HepG2 (cell line): ENCODE measurements around the gene NECTIN3. TPM values are rescaled to one million over a fixed set of nuclear protein-coding genes. Genes with fewer than 3 reads are reported as not detected.

Experiments
- ATAC-seq: fragments of 200-7000 bp; cut with Tn5 transposase; 3 replicates; pipeline ENCODE4 v1.9.1; 2020; ENCODE audit warnings: mild to moderate bottlenecking, moderate library complexity
- BruUV-seq: library from RNA; stranded (reverse); fragments of 400-500 nt; replicated peaks from 2 replicates; lab custom pipeline; 2021; lab: Mats Ljungman, UMichigan
- CTCF ChIA-PET: fragments of 300-600 bp; formaldehyde crosslinking; extraction: SDS; loops from one replicate; lab custom pipeline; 2021; ENCODE audit warnings: low total read pairs, inconsistent platforms, low intra/inter-chr PET ratio; lab: Yijun Ruan, JAX
- POLR2A ChIA-PET: fragments of 350-600 bp; sonication (Branson Sonifier 250); formaldehyde crosslinking; loops from one replicate; lab custom pipeline; 2020; ENCODE audit warnings: antibody characterized with exemption, inconsistent platforms; lab: Yijun Ruan, JAX
- DNase-seq: peaks from one replicate; pipeline ENCODE4 v3.0.0-alpha.2; 2015; ENCODE audit warnings: low spot score
- FAIRE-seq: peaks from 3 replicates; lab custom pipeline; 2011; peaks lifted over from hg19 to GRCh38; lab: Jason Lieb, UNC
- H2AFZ ChIP-seq: one replicate; pipeline ENCODE4 v1.6.1; 2011; ENCODE audit warnings: low read length, inconsistent platforms
- H3K27ac ChIP-seq: fragments of 300-600 bp; 3 replicates; pipeline ENCODE4 v1.8.0; 2011; ENCODE audit warnings: mixed run types, mild to moderate bottlenecking, mixed read lengths, low read length, inconsistent platforms; ENCODE audit not compliant: insufficient read depth; ENCODE audit errors: extremely low read length
- H3K27me3 ChIP-seq, 2 experiments: fragments of 200-600 bp in 1 of 2; 2 replicates in 1 of 2; 3 replicates in 1 of 2; pipeline versions ENCODE4 v1.6.0 to v1.8.0; 2011; ENCODE audit warnings: low read length in 2 of 2, mild to moderate bottlenecking in 2 of 2, moderate library complexity in 2 of 2, inconsistent platforms in 1 of 2; ENCODE audit not compliant: insufficient read depth in 2 of 2, control insufficient read depth in 1 of 2
- H3K36me3 ChIP-seq, 2 experiments: fragments of 200-600 bp in 1 of 2; replicated peaks in 1 of 2; 2 replicates in 1 of 2; 3 replicates in 1 of 2; pipeline versions ENCODE4 v1.5.1 to v1.8.0; 2011; ENCODE audit warnings: low read length in 2 of 2, inconsistent platforms in 1 of 2; ENCODE audit not compliant: insufficient read depth in 2 of 2, control insufficient read depth in 1 of 2
- H3K4me1 ChIP-seq: 2 replicates; pipeline ENCODE4 v1.5.1; 2012; ENCODE audit warnings: low read length, inconsistent platforms; ENCODE audit not compliant: insufficient read depth
- H3K4me2 ChIP-seq: 2 replicates; pipeline ENCODE4 v1.6.0; 2011; ENCODE audit warnings: low read depth, low read length, inconsistent platforms
- H3K4me3 ChIP-seq, 3 experiments: fragments of 200-600 bp in 1 of 3; sonication (generic), shearing (Covaris generic) in 1 of 3; replicated peaks in 1 of 3; 2 replicates each; pipeline ENCODE4 v1.5.1; 2011 to 2016; ENCODE audit warnings: low read length in 3 of 3, inconsistent platforms in 2 of 3, low read depth in 2 of 3, mild to moderate bottlenecking in 2 of 3, control low read depth in 1 of 3, mixed read lengths in 1 of 3; ENCODE audit not compliant: insufficient read depth in 1 of 3
- H3K79me2 ChIP-seq: one replicate; pipeline ENCODE4 v1.6.1; 2011; ENCODE audit warnings: low read length, inconsistent platforms; ENCODE audit not compliant: insufficient read depth
- H3K9ac ChIP-seq: 2 replicates; pipeline ENCODE4 v1.6.0; 2011; ENCODE audit warnings: mild to moderate bottlenecking, low read depth, low read length, inconsistent platforms; ENCODE audit not compliant: insufficient read depth
- H3K9me3 ChIP-seq: 2 replicates; pipeline ENCODE4 v1.5.1; 2012; ENCODE audit warnings: mild to moderate bottlenecking, low read length
- H4K20me1 ChIP-seq: 2 replicates; pipeline ENCODE4 v1.6.0; 2011; ENCODE audit warnings: inconsistent platforms, mild to moderate bottlenecking, low read length, moderate library complexity; ENCODE audit not compliant: insufficient read depth
- AGO1 ChIP-seq: fragments of 200-400 bp; formaldehyde crosslinking; IDR thresholded peaks from 2 replicates; pipeline ENCODE4 v1.6.1; 2017; ENCODE audit warnings: mild to moderate bottlenecking, low read depth, low read length, moderate library complexity; ENCODE audit not compliant: poor library complexity, severe bottlenecking
- FIP1L1 ChIP-seq: fragments of 200-400 bp; formaldehyde crosslinking; IDR thresholded peaks from 2 replicates; pipeline ENCODE4 v1.6.1; 2018; ENCODE audit warnings: low read depth, mild to moderate bottlenecking, low read length, moderate library complexity, borderline replicate concordance; ENCODE audit not compliant: insufficient read depth
- FOXA1 ChIP-seq, 2 experiments: fragments of 450-650 bp in 1 of 2; sonication (generic) in 1 of 2; formaldehyde crosslinking in 1 of 2; IDR thresholded peaks; 2 replicates each; pipeline versions ENCODE4 v1.4.0 to v1.6.1; 2016 to 2020; ENCODE audit warnings: missing genetic modification reagents in 1 of 2
- ISL2 ChIP-seq: sonication (generic); formaldehyde crosslinking; IDR thresholded peaks from 2 replicates; pipeline ENCODE4 v1.5.0; 2020; ENCODE audit warnings: missing genetic modification reagents
- KLF12 ChIP-seq: sonication (generic); formaldehyde crosslinking; IDR thresholded peaks from 2 replicates; pipeline ENCODE4 v1.4.0; 2020; ENCODE audit warnings: missing genetic modification reagents, borderline replicate concordance
- MED13 ChIP-seq: sonication (generic); formaldehyde crosslinking; IDR thresholded peaks from 2 replicates; pipeline ENCODE4 v1.5.0; 2020; ENCODE audit warnings: missing genetic modification reagents
- MLLT10 ChIP-seq: sonication (generic); formaldehyde crosslinking; IDR thresholded peaks from 2 replicates; pipeline ENCODE4 v1.4.0; 2020; ENCODE audit warnings: missing genetic modification reagents
- RFXAP ChIP-seq: sonication (generic); formaldehyde crosslinking; IDR thresholded peaks from 2 replicates; pipeline ENCODE4 v1.4.0; 2020; ENCODE audit warnings: missing genetic modification reagents, borderline replicate concordance
- SKI ChIP-seq: fragments of 450-650 bp; IDR thresholded peaks from one replicate; pipeline ENCODE4 v1.6.1; 2018; ENCODE audit warnings: mild to moderate bottlenecking; ENCODE audit not compliant: partially characterized antibody
- SNAPC2 ChIP-seq: sonication (generic); formaldehyde crosslinking; IDR thresholded peaks from 2 replicates; pipeline ENCODE4 v1.8.1; 2022; ENCODE audit warnings: mild to moderate bottlenecking, missing genetic modification reagents
- TEAD3 ChIP-seq: optimal IDR thresholded peaks from 2 replicates; pipeline ENCODE3; 2016; ENCODE audit warnings: borderline replicate concordance
- TFDP2 ChIP-seq: sonication (generic); formaldehyde crosslinking; IDR thresholded peaks from 2 replicates; pipeline ENCODE4 v1.4.0; 2020; ENCODE audit warnings: missing genetic modification reagents
- WIZ ChIP-seq: sonication (generic); formaldehyde crosslinking; IDR thresholded peaks from 2 replicates; pipeline ENCODE4 v1.5.1; 2020; ENCODE audit warnings: mild to moderate bottlenecking, missing genetic modification reagents
- XBP1 ChIP-seq: sonication (generic); formaldehyde crosslinking; IDR thresholded peaks from 2 replicates; pipeline ENCODE4 v1.5.0; 2020; ENCODE audit warnings: missing genetic modification reagents
- ZNF333 ChIP-seq: sonication (generic); formaldehyde crosslinking; IDR thresholded peaks from 2 replicates; pipeline ENCODE4 v1.4.0; 2020; ENCODE audit warnings: mild to moderate bottlenecking, missing genetic modification reagents, borderline replicate concordance
- ZNF543 ChIP-seq: sonication (generic); formaldehyde crosslinking; IDR thresholded peaks from 2 replicates; pipeline ENCODE4 v1.4.0; 2020; ENCODE audit warnings: mild to moderate bottlenecking, missing genetic modification reagents
- ZNF773 ChIP-seq: sonication (generic); formaldehyde crosslinking; IDR thresholded peaks from 2 replicates; pipeline ENCODE4 v1.4.0; 2020; ENCODE audit warnings: missing genetic modification reagents, borderline replicate concordance
- ZSCAN29 ChIP-seq: sonication (generic); formaldehyde crosslinking; conservative IDR thresholded peaks from 2 replicates; pipeline ENCODE4 v1.4.0; 2020; ENCODE audit warnings: mild to moderate bottlenecking, missing genetic modification reagents
- WGBS: methylation state at CpG from one replicate; pipeline ENCODE4 v1.1.6; 2017; ENCODE audit warnings: low lambda C conversion rate; 5-methylcytosine and 5-hydroxymethylcytosine counted together
- in situ Hi-C: cut with HindIII; loops from 2 replicates; pipeline ENCODE4 v1.10.0; 2017; ENCODE audit warnings: low pct_unique_long_range_greater_than_20kb; ENCODE audit not compliant: extremely low pct_ligation_motif_present
- intact Hi-C: fragments of 100-400 bp; cut with micrococcal nuclease; formaldehyde crosslinking; loops from one replicate; pipeline ENCODE4 v1.10.0; 2022; ENCODE audit not compliant: unreplicated experiment
- polyA plus RNA-seq, 8 experiments: library from polyadenylated mRNA; depleted of rRNA in 3 of 8; stranded (reverse) in 7 of 8; unstranded in 1 of 8; fragments of >200 nt; fragmentation: Illumina TruSeq in 4 of 8; extraction: Trizol in 4 of 8; gene quantifications; 2 replicates each; pipeline versions ENCODE4 v1.2.1 to v1.2.3, GENCODE V29; 2011 to 2016; ENCODE audit warnings: low read depth in 4 of 8, missing spikeins in 1 of 8, mixed read lengths in 1 of 8; ENCODE audit not compliant: insufficient read depth in 1 of 8
- total RNA-seq, 5 experiments: library from RNA; depleted of rRNA; stranded (reverse); fragments of >200 nt; fragmentation: Illumina TruSeq; extraction: Trizol; gene quantifications; 2 replicates each; pipeline ENCODE4 v1.2.3, GENCODE V29; 2016; ENCODE audit warnings: low read depth in 1 of 5
- TF ChIP-seq, protein P1 (sequence below): sonication (generic); formaldehyde crosslinking; IDR thresholded peaks from 2 replicates; pipeline ENCODE4 v1.4.0; 2020; ENCODE audit warnings: missing genetic modification reagents, borderline replicate concordance

NECTIN3 gene
- total and polyA plus RNA-seq, 2 of the 13 experiments (the other 11 are each of a cell fraction or from before 2014, with no cell fraction given) = 10.4 to 45.1 TPM

- Histone ChIP-seq H3K9me3 (no peaks in the 10 kb centered on the region), H2AFZ (no peak overlapping the region), H3K36me3 (no peaks in the 10 kb centered on the region), H3K4me1 (peaks cover 48% of the 10 kb centered on the region), H4K20me1 (peaks cover 6% of the 10 kb centered on the region), H3K9ac (no peak overlapping the region), H3K4me2 (no peak overlapping the region), H3K27ac (no peak overlapping the region), H3K79me2 (peaks cover 91% of the 10 kb centered on the region), H3K4me3 (no peak overlapping the region), H3K27me3 (no peaks in the 10 kb centered on the region; a peak in 1 of 5 replicates)
- FAIRE-seq (no peak), DNase-seq (no peak), ATAC-seq (no peak)
- no peak for TF ChIP-seq TEAD3
- TF ChIP-seq, protein P1, sequence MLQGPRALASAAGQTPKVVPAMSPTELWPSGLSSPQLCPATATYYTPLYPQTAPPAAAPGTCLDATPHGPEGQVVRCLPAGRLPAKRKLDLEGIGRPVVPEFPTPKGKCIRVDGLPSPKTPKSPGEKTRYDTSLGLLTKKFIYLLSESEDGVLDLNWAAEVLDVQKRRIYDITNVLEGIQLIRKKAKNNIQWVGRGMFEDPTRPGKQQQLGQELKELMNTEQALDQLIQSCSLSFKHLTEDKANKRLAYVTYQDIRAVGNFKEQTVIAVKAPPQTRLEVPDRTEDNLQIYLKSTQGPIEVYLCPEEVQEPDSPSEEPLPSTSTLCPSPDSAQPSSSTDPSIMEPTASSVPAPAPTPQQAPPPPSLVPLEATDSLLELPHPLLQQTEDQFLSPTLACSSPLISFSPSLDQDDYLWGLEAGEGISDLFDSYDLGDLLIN (CRISPR knock-in tag) = no peak
- TF ChIP-seq FOXA1 (IDR thresholded peaks at IDR 0.05) = no peak
- no peak for TF ChIP-seq FOXA1 (CRISPR knock-in tag; IDR thresholded peaks at IDR 0.05)
- TF ChIP-seq FIP1L1 = no peak
- TF ChIP-seq ZNF333 (CRISPR knock-in tag) = no peak
- no peak for TF ChIP-seq ZNF773 (CRISPR knock-in tag)
- TF ChIP-seq SKI = no peak
- 96% methylated on average over 5 of the region's 5 CpGs for WGBS
- POLR2A ChIA-PET = no interaction called here
- BruUV-seq = no TSS peak
- CTCF ChIA-PET = no interaction called here
- in situ Hi-C loops (loop anchor here (10.0 kb wide), 1 partner anchor 132 kb away; no protein-coding TSS in a partner anchor), intact Hi-C loops (no loop called here)
Observed at GRCh38 chr3:111076732-111077131, 5.1 kb downstream of the NECTIN3 start.

- Histone ChIP-seq H3K27ac (no peak overlapping the region), H3K9ac (no peak overlapping the region), H3K4me1 (peaks cover 48% of the 10 kb centered on the region), H3K79me2 (peaks cover 92% of the 10 kb centered on the region), H2AFZ (no peak overlapping the region), H3K4me3 (no peak overlapping the region), H3K4me2 (no peak overlapping the region), H3K27me3 (no peaks in the 10 kb centered on the region; a peak in 1 of 5 replicates), H4K20me1 (peaks cover 6% of the 10 kb centered on the region), H3K36me3 (no peaks in the 10 kb centered on the region), H3K9me3 (no peaks in the 10 kb centered on the region)
- WGBS = 80% methylated on average over 2 of the region's 2 CpGs
- in situ Hi-C loops = loop anchor here (10.0 kb wide), 1 partner anchor 133 kb away; no protein-coding TSS in a partner anchor
- DNase-seq = no peak
- no peak for FAIRE-seq
- BruUV-seq = no TSS peak
- CTCF ChIA-PET = no interaction called here
- ATAC-seq = no peak
- intact Hi-C loops = no loop called here
- POLR2A ChIA-PET = no interaction called here
- TF ChIP-seq MLLT10 (CRISPR knock-in tag) (no peak), ZSCAN29 (CRISPR knock-in tag) (no peak), KLF12 (CRISPR knock-in tag) (no peak), AGO1 (no peak), ZNF543 (CRISPR knock-in tag) (no peak), TFDP2 (CRISPR knock-in tag) (no peak), ISL2 (CRISPR knock-in tag) (no peak), MED13 (CRISPR knock-in tag) (no peak), SNAPC2 (CRISPR knock-in tag) (no peak), XBP1 (CRISPR knock-in tag) (no peak), WIZ (CRISPR knock-in tag) (no peak), RFXAP (CRISPR knock-in tag) (no peak)
Observed at GRCh38 chr3:111077369-111077768, 5.8 kb downstream of the NECTIN3 start.
